ENCODE measurements around the gene CDK18. TPM values are rescaled to one million over a fixed set of nuclear protein-coding genes. Genes with fewer than 3 reads are reported as not detected.

CDK18 gene
- total and polyA plus RNA-seq, 2 of the 8 experiments (the other 6 are each of a cell fraction or from before 2014, with no cell fraction given) = 31.2 to 44.0 TPM

Small RNA genes within 50 kb of the gene (small RNA-seq; reads per million reads assigned to genes)
- gene RNU2-19P (ENCODE audit: insufficient read depth) = not detected

Other genes starting within 250 kb of the CDK18 start
- 12.7 and 12.9 TPM in 2 replicates for gene NUAK2, start 182.9 kb upstream of the CDK18 start, total RNA-seq (2021; fragmentation: NEBNext Ultra II Directional; extraction: Animal tissue kit (Norgen Biotek cat#: 25700))
- gene NUAK2, start 182.9 kb upstream of the CDK18 start, polyA plus RNA-seq (2011; rRNA removed) = 9.4 and 14.5 TPM in 2 replicates
- 2.5 and 3.4 TPM in 2 replicates for gene KLHDC8A, start 147.7 kb upstream of the CDK18 start, total RNA-seq (2021; fragmentation: NEBNext Ultra II Directional; extraction: Animal tissue kit (Norgen Biotek cat#: 25700))
- 1.9 and 2.5 TPM in 2 replicates for gene KLHDC8A, start 147.7 kb upstream of the CDK18 start, polyA plus RNA-seq (2011; rRNA removed)
- gene LEMD1, start 82.6 kb upstream of the CDK18 start, total RNA-seq (2021; fragmentation: NEBNext Ultra II Directional; extraction: Animal tissue kit (Norgen Biotek cat#: 25700)) = 9.7 and 10.5 TPM in 2 replicates
- 10.0 and 10.8 TPM in 2 replicates for gene LEMD1, start 82.6 kb upstream of the CDK18 start, polyA plus RNA-seq (2011; rRNA removed)
- 3.5 and 3.8 TPM in 2 replicates for gene BLACAT1, start 48.6 kb upstream of the CDK18 start, total RNA-seq (2021; fragmentation: NEBNext Ultra II Directional; extraction: Animal tissue kit (Norgen Biotek cat#: 25700))
- 6.3 and 10.5 TPM in 2 replicates for gene BLACAT1, start 48.6 kb upstream of the CDK18 start, polyA plus RNA-seq (2011; rRNA removed)
- gene ELK4, start 127.3 kb downstream of the CDK18 start, total RNA-seq (2021; fragmentation: NEBNext Ultra II Directional; extraction: Animal tissue kit (Norgen Biotek cat#: 25700)) = 23.3 and 26.3 TPM in 2 replicates
- gene ELK4, start 127.3 kb downstream of the CDK18 start, polyA plus RNA-seq (2011; rRNA removed) = 2.5 and 2.9 TPM in 2 replicates
- 12.5 and 13.0 TPM in 2 replicates for gene SLC45A3, start 175.8 kb downstream of the CDK18 start, total RNA-seq (2021; fragmentation: NEBNext Ultra II Directional; extraction: Animal tissue kit (Norgen Biotek cat#: 25700))
- 14.3 and 19.7 TPM in 2 replicates for gene SLC45A3, start 175.8 kb downstream of the CDK18 start, polyA plus RNA-seq (2011; rRNA removed)
- gene NUCKS1, start 245.5 kb downstream of the CDK18 start, total RNA-seq (2021; fragmentation: NEBNext Ultra II Directional; extraction: Animal tissue kit (Norgen Biotek cat#: 25700)) = 461 and 492 TPM in 2 replicates
- gene NUCKS1, start 245.5 kb downstream of the CDK18 start, polyA plus RNA-seq (2011; rRNA removed) = 76.7 and 126 TPM in 2 replicates